Mesendoderm (in vitro differentiated cells): ENCODE data around the gene INSR.

Source experiments
- DNase-seq: peaks from one replicate; pipeline ENCODE4 v3.0.0; 2013
- H2AK5ac ChIP-seq: 2 replicates; pipeline ENCODE4 v1.6.1; 2013; ENCODE audit warnings: low read length, inconsistent platforms
- H2BK120ac ChIP-seq: 2 replicates; pipeline ENCODE4 v1.6.1; 2013; ENCODE audit warnings: low read depth, mild to moderate bottlenecking, low read length, moderate library complexity, mixed read lengths
- H2BK15ac ChIP-seq: replicated peaks from 2 replicates; pipeline ENCODE4 v1.6.1; 2013; ENCODE audit warnings: low read depth, mild to moderate bottlenecking, moderate library complexity
- H2BK5ac ChIP-seq: 2 replicates; pipeline ENCODE4 v1.6.1; 2013; ENCODE audit warnings: low read length, inconsistent platforms
- H3K18ac ChIP-seq: 2 replicates; pipeline ENCODE4 v1.6.1; 2013; ENCODE audit warnings: mild to moderate bottlenecking, low read length, mixed read lengths
- H3K23ac ChIP-seq: one replicate; pipeline ENCODE4 v1.6.1; 2013; ENCODE audit warnings: low read length
- H3K27ac ChIP-seq: 2 replicates; pipeline ENCODE4 v1.5.1; 2013; ENCODE audit warnings: low read depth, mild to moderate bottlenecking, inconsistent platforms, low read length, moderate library complexity
- H3K27me3 ChIP-seq: 2 replicates; pipeline ENCODE4 v1.6.1; 2013; ENCODE audit warnings: low read length, control low read depth, mild to moderate bottlenecking, inconsistent platforms; ENCODE audit not compliant: insufficient read depth, poor library complexity
- H3K36me3 ChIP-seq: 2 replicates; pipeline ENCODE4 v1.6.1; 2013; ENCODE audit warnings: low read length, inconsistent platforms; ENCODE audit not compliant: control insufficient read depth, insufficient read depth
- H3K4ac ChIP-seq: one replicate; pipeline ENCODE4 v1.6.1; 2013; ENCODE audit warnings: low read depth, mild to moderate bottlenecking, low read length, moderate library complexity
- H3K4me1 ChIP-seq: 2 replicates; pipeline ENCODE4 v1.6.1; 2013; ENCODE audit warnings: low read depth, low read length, inconsistent platforms; ENCODE audit not compliant: control insufficient read depth
- H3K4me2 ChIP-seq: 2 replicates; pipeline ENCODE4 v1.6.1; 2013; ENCODE audit warnings: low read length
- H3K4me3 ChIP-seq: 2 replicates; pipeline ENCODE4 v1.5.1; 2013; ENCODE audit warnings: mild to moderate bottlenecking, low read length
- H3K56ac ChIP-seq: one replicate; pipeline ENCODE4 v1.6.1; 2013; ENCODE audit warnings: low read length
- H3K79me1 ChIP-seq: 2 replicates; pipeline ENCODE4 v1.6.1; 2013; ENCODE audit warnings: low read length, inconsistent platforms
- H3K79me2 ChIP-seq: 2 replicates; pipeline ENCODE4 v1.6.1; 2013; ENCODE audit warnings: mild to moderate bottlenecking, low read length; ENCODE audit not compliant: control insufficient read depth, insufficient read depth
- H3K9ac ChIP-seq: 2 replicates; pipeline ENCODE4 v1.6.1; 2013; ENCODE audit warnings: low read length, inconsistent platforms
- H4K5ac ChIP-seq: one replicate; pipeline ENCODE4 v1.6.1; 2013; ENCODE audit warnings: low read length
- H4K8ac ChIP-seq: one replicate; pipeline ENCODE4 v1.6.1; 2013; ENCODE audit warnings: low read depth, mild to moderate bottlenecking, control low read depth, low read length, moderate library complexity
- WGBS: extraction: QIAGEN DNeasy Blood & Tissue Kit; methylation state at CpG from one replicate; pipeline ENCODE4 v1.1.7; 2013; ENCODE audit warnings: low lambda C conversion rate, missing lambda C conversion rate; ENCODE audit not compliant: insufficient coverage; ENCODE audit errors: extremely low coverage; 5-methylcytosine and 5-hydroxymethylcytosine counted together

Gene INSR

GRCh38 chr19:7177926-7178325 lies 116.3 kb downstream of the INSR start:
- Histone ChIP-seq H3K4me1 (no peaks in the 10 kb centered on the region), H3K79me1 (no peaks in the 10 kb centered on the region)

DNA sequence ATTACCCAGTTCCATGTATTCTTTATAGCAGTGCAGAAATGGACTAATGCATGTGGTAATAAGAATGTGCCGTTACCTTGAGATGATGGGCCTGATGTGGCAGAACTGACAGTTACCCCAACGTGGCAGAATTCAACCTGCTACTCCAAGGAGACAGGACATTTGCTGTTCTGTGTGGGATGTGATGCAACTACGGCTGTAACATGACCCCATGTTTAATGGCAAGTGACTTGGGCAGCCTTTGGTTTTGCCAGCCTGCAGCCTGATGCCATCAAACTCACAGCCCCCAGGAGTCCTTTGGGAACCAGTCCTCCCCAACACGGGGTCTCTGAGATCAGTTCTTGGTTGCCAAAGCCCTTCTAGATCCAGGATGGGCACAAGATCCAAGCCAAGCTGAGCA lies 117.4 kb downstream of the INSR start:
- H2AK5ac ChIP-seq: no peak overlapping the region

More at GRCh38 chr19:7177926-7178325, 116.3 kb downstream of the INSR start:
- Histone ChIP-seq H3K9ac (no peak overlapping the region), H4K8ac (no peak overlapping the region), H3K23ac (no peak overlapping the region), H2BK15ac (no peak overlapping the region), H3K27ac (no peak overlapping the region), H2AK5ac (no peak overlapping the region), H4K5ac (no peak overlapping the region), H3K18ac (no peak overlapping the region), H3K4ac (no peak overlapping the region), H3K4me3 (no peak overlapping the region), H3K27me3 (no peaks in the 10 kb centered on the region), H3K36me3 (no peaks in the 10 kb centered on the region), H2BK120ac (no peak overlapping the region), H2BK5ac (no peak overlapping the region), H3K56ac (no peak overlapping the region), H3K79me2 (no peaks in the 10 kb centered on the region), H3K4me2 (no peak overlapping the region)
- DNase-seq: no peak
- no CpG with 5 or more reads among the region's 7 CpGs for WGBS

GRCh38 chr19:7172794-7173193 lies 121.4 kb downstream of the INSR start:
- H2BK120ac ChIP-seq: no peak overlapping the region
- H3K4me3 ChIP-seq: no peak overlapping the region
- H3K4me1 ChIP-seq: no peaks in the 10 kb centered on the region
- H4K5ac ChIP-seq: no peak overlapping the region
- no peak overlapping the region for H4K8ac ChIP-seq
- H3K36me3 ChIP-seq: peaks cover 5% of the 10 kb centered on the region
- H2BK15ac ChIP-seq: no peak overlapping the region
- no peaks in the 10 kb centered on the region for H3K79me1 ChIP-seq
- H3K4ac ChIP-seq: no peak overlapping the region
- H3K9ac ChIP-seq: no peak overlapping the region
- no peak overlapping the region for H3K23ac ChIP-seq
- H3K56ac ChIP-seq: no peak overlapping the region
- no peak overlapping the region for H3K18ac ChIP-seq
- H3K27me3 ChIP-seq: no peaks in the 10 kb centered on the region
- no peak overlapping the region for H3K27ac ChIP-seq
- WGBS: no CpG with 5 or more reads among the region's 4 CpGs
- no peak overlapping the region for H3K4me2 ChIP-seq
- H2AK5ac ChIP-seq: no peak overlapping the region
- no peaks in the 10 kb centered on the region for H3K79me2 ChIP-seq
- no peak for DNase-seq
- H2BK5ac ChIP-seq: no peak overlapping the region

More for the DNA sequence above, 117.4 kb downstream of the INSR start:
- no peak overlapping the region for H4K5ac ChIP-seq
- no peaks in the 10 kb centered on the region for H3K36me3 ChIP-seq
- no peaks in the 10 kb centered on the region for H3K79me1 ChIP-seq
- no peak overlapping the region for H2BK5ac ChIP-seq
- no peak overlapping the region for H3K4ac ChIP-seq
- no peak overlapping the region for H3K9ac ChIP-seq
- no peaks in the 10 kb centered on the region for H3K79me2 ChIP-seq
- no peak overlapping the region for H3K23ac ChIP-seq
- H3K18ac ChIP-seq: no peak overlapping the region
- no peak overlapping the region for H4K8ac ChIP-seq
- WGBS: no CpG with 5 or more reads among the region's 4 CpGs
- H2BK120ac ChIP-seq: no peak overlapping the region
- no peaks in the 10 kb centered on the region for H3K27me3 ChIP-seq
- H3K4me2 ChIP-seq: no peak overlapping the region
- H3K56ac ChIP-seq: no peak overlapping the region
- H3K27ac ChIP-seq: no peak overlapping the region
- DNase-seq: no peak
- H3K4me1 ChIP-seq: no peaks in the 10 kb centered on the region
- H3K4me3 ChIP-seq: no peak overlapping the region
- no peak overlapping the region for H2BK15ac ChIP-seq

GRCh38 chr19:7170983-7171382 lies 123.2 kb downstream of the INSR start:
- Histone ChIP-seq H3K4ac (no peak overlapping the region), H3K4me2 (no peak overlapping the region), H2BK15ac (no peak overlapping the region), H2BK120ac (no peak overlapping the region), H3K4me1 (no peaks in the 10 kb centered on the region), H2BK5ac (no peak overlapping the region), H4K5ac (no peak overlapping the region), H2AK5ac (no peak overlapping the region), H3K79me2 (no peaks in the 10 kb centered on the region), H3K36me3 (peaks cover 5% of the 10 kb centered on the region), H4K8ac (no peak overlapping the region), H3K79me1 (no peaks in the 10 kb centered on the region), H3K18ac (no peak overlapping the region), H3K4me3 (no peak overlapping the region), H3K23ac (no peak overlapping the region), H3K27me3 (no peaks in the 10 kb centered on the region), H3K27ac (no peak overlapping the region), H3K9ac (no peak overlapping the region), H3K56ac (no peak overlapping the region)
- DNase-seq: no peak

GRCh38 chr19:7168941-7169340 lies 125.3 kb downstream of the INSR start:
- H2BK5ac ChIP-seq: no peak overlapping the region
- no peak overlapping the region for H3K4me2 ChIP-seq
- no peak overlapping the region for H2BK120ac ChIP-seq
- no peak overlapping the region for H3K4me3 ChIP-seq
- no peak overlapping the region for H3K27ac ChIP-seq
- no peak for DNase-seq
- no peak overlapping the region for H3K23ac ChIP-seq
- no peak overlapping the region for H3K9ac ChIP-seq
- H3K79me1 ChIP-seq: no peaks in the 10 kb centered on the region
- H3K36me3 ChIP-seq: peaks cover 5% of the 10 kb centered on the region
- no peak overlapping the region for H2AK5ac ChIP-seq
- no peaks in the 10 kb centered on the region for H3K27me3 ChIP-seq
- no peak overlapping the region for H4K5ac ChIP-seq
- no peaks in the 10 kb centered on the region for H3K4me1 ChIP-seq
- WGBS: no CpG with 5 or more reads among the region's 6 CpGs
- no peak overlapping the region for H3K56ac ChIP-seq
- H4K8ac ChIP-seq: no peak overlapping the region
- H3K18ac ChIP-seq: no peak overlapping the region
- no peak overlapping the region for H3K4ac ChIP-seq
- H2BK15ac ChIP-seq: no peak overlapping the region
- no peaks in the 10 kb centered on the region for H3K79me2 ChIP-seq

DNA sequence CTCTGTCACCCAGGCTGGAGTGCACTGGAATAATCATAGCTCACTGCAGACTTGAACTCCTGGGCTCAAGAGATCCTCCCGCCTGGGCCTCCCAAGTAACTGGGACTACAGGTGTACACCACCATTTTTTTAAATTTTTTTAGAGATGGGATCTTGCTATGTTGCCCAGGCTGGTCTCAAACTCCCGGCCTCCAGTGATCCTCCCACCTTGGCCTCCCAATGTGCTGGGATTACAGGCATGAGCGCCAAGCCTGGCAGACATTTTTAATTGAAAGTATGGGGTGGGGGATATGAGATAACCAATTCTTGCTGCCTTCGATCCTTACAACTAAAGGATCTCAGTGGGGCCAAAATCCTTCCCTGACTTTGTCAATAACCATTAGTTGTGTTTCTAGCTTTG lies 132.9 kb downstream of the INSR start:
- H3K23ac ChIP-seq: no peak overlapping the region
- H2BK120ac ChIP-seq: no peak overlapping the region
- H3K4ac ChIP-seq: no peak overlapping the region
- no peak overlapping the region for H2AK5ac ChIP-seq
- H3K9ac ChIP-seq: no peak overlapping the region
- H3K4me2 ChIP-seq: no peak overlapping the region
- DNase-seq: no peak
- no peak overlapping the region for H2BK15ac ChIP-seq
- H4K5ac ChIP-seq: no peak overlapping the region
- H3K56ac ChIP-seq: no peak overlapping the region
- no peaks in the 10 kb centered on the region for H3K4me1 ChIP-seq
- no peak overlapping the region for H2BK5ac ChIP-seq
- H3K4me3 ChIP-seq: no peak overlapping the region
- WGBS: no CpG with 5 or more reads among the region's 4 CpGs
- no peaks in the 10 kb centered on the region for H3K36me3 ChIP-seq
- no peaks in the 10 kb centered on the region for H3K79me2 ChIP-seq
- no peak overlapping the region for H3K27ac ChIP-seq
- H3K27me3 ChIP-seq: no peaks in the 10 kb centered on the region
- no peaks in the 10 kb centered on the region for H3K79me1 ChIP-seq
- no peak overlapping the region for H3K18ac ChIP-seq
- H4K8ac ChIP-seq: no peak overlapping the region
